HepG2 (cell line): ENCODE results near the gene GUCY1B1. TPM values are rescaled to one million over a fixed set of nuclear protein-coding genes. Genes with fewer than 3 reads are reported as not detected.

ENCODE experiments used
- ATF3 ChIP-seq: sonication (generic); formaldehyde crosslinking; IDR thresholded peaks from 2 replicates; pipeline ENCODE4 v1.4.0; 2020; ENCODE audit warnings: missing genetic modification reagents
- IKZF4 ChIP-seq: sonication (generic); formaldehyde crosslinking; IDR thresholded peaks from 2 replicates; pipeline ENCODE4 v1.5.1; 2020; ENCODE audit warnings: borderline replicate concordance, mild to moderate bottlenecking, low read depth, missing genetic modification reagents; ENCODE audit errors: not compliant biosample characterization
- MYC ChIP-seq: sonication (generic); formaldehyde crosslinking; IDR thresholded peaks from 2 replicates; pipeline ENCODE4 v1.9.0; 2021; ENCODE audit warnings: missing genetic modification reagents, borderline replicate concordance
- ZBTB40 ChIP-seq, 2 experiments: fragments of 450-650 bp in 1 of 2; sonication (generic) in 1 of 2; formaldehyde crosslinking in 1 of 2; IDR thresholded peaks; 2 replicates each; pipeline versions ENCODE4 v1.6.1 to v1.8.0; 2016 to 2022; ENCODE audit warnings: antibody characterized with exemption in 1 of 2, mild to moderate bottlenecking in 1 of 2, missing genetic modification reagents in 1 of 2
- polyA plus RNA-seq, 8 experiments: library from polyadenylated mRNA; depleted of rRNA in 3 of 8; stranded (reverse) in 7 of 8; unstranded in 1 of 8; fragments of >200 nt; fragmentation: Illumina TruSeq in 4 of 8; extraction: Trizol in 4 of 8; gene quantifications; 2 replicates each; pipeline versions ENCODE4 v1.2.1 to v1.2.3, GENCODE V29; 2011 to 2016; ENCODE audit warnings: low read depth in 4 of 8, missing spikeins in 1 of 8, mixed read lengths in 1 of 8; ENCODE audit not compliant: insufficient read depth in 1 of 8
- total RNA-seq, 5 experiments: library from RNA; depleted of rRNA; stranded (reverse); fragments of >200 nt; fragmentation: Illumina TruSeq; extraction: Trizol; gene quantifications; 2 replicates each; pipeline ENCODE4 v1.2.3, GENCODE V29; 2016; ENCODE audit warnings: low read depth in 1 of 5

GUCY1B1 gene
- total and polyA plus RNA-seq, 2 of the 13 experiments (the other 11 are each of a cell fraction or from before 2014, with no cell fraction given) = not detected

GRCh38 chr4:155849042-155849441 lies 90.2 kb downstream of the GUCY1B1 start (continued):
- TF ChIP-seq ATF3 (CRISPR knock-in tag) (no peak), ZBTB40 (IDR thresholded peaks at IDR 0.05) (no peak), ZBTB40 (CRISPR knock-in tag; IDR thresholded peaks at IDR 0.05) (no peak), IKZF4 (CRISPR knock-in tag) (no peak), MYC (no peak)
- TF ChIP-seq, all 625 proteins: peak for 0
